Glomerular endothelial cell (primary cell): ENCODE data around the gene BRICD5. TPM values are rescaled to one million over a fixed set of nuclear protein-coding genes. Genes with fewer than 3 reads are reported as not detected.
"Not testable (repeated sequence)": the region's sequence is repeated elsewhere in the genome, so short reads cannot be mapped to it uniquely, and the experiment has no call there.

Source experiments
- DNase-seq: peaks from one replicate; pipeline ENCODE4 v3.0.0-alpha.2; 2011; ENCODE audit warnings: low read depth, low spot score; ENCODE audit errors: extremely low read depth
- total RNA-seq: library from RNA; depleted of rRNA; stranded (reverse); fragments of >200 nt; gene quantifications from 2 replicates; pipeline ENCODE4 v1.2.3, GENCODE V29; 2015

Gene BRICD5
- total RNA-seq, result 3.5 and 3.7 TPM in 2 replicates

DNA sequence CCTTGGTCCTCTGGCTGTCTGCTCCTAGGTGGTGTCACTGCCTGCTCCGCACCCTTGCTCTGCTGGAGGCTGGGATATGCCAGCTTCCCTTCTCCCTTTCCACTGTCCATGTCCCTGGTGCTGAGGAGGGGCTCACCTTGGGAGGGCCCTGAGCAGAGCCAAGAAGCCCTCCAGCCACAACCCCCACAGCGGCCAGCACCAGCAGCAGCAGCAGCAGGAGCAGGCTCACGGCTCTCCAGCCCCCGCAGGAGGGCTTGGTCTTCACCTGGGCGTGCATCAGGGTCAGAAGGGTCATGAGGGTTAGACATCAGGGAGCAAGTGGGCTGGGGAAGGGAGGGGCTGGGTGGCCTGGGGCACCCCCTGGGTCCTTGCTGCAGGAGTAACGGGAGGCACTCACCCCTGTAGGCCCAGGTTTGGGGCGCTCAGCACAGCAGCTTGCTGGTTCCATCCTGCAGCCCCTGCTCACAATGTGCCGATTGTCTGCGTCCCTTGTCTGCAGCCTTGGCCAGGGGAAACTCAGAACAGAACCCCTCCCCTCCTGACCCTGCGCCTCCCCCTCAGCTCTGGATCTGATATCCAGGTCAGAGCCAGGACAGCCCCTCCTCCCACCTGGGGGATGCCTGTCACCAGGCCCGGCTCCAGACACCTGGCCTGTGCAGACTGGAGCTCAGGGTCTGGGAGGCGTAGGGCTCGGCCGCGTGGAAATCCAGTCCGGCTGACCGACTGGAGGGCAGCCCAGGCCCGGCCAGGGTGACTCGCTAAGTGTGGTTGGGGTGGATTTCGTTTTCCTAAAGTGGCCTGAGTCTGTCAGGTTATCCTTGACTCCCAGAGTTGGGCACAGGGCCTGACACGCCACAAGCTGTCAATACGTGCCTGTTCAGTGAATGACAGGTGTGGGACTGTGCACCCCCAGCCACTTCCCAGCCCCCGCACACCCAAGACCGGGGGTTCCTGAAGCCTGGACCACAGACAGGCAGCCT lies at the start of gene BRICD5:
Gene BRICD5, minus strand, starts transcription at position 478 of the 980 bp plus-strand sequence. Its CDS starts 30 bp downstream, at position 448.
- DNase-seq, result no peak

- DNase-seq, result no peak
These were observed 49.6 kb upstream of the BRICD5 start for GRCh38 chr16:2260250-2260649.

DNA sequence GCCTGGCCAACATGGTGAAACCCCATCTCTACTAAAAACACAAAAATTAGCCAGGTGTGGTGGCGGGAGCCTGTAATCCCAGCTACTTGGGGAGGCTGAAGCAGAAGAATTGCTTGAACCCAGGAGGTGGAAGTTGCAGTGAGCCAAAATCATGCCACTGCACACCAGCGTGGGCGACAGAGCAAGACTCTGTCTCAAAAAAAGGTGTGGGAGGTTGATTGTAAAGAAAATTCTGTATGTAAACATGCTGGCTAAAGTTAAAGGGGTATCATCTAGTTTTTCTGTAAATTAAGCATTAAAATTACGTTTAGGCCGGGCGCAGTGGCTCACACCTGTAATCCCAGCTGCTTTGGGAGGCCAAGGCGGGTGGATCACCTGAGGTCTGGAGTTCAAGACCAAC lies 47.9 kb upstream of the BRICD5 start:
- DNase-seq, result not testable (repeated sequence)

GRCh38 chr16:2257726-2258125 lies 47.1 kb upstream of the BRICD5 start:
- DNase-seq, result no peak

DNA sequence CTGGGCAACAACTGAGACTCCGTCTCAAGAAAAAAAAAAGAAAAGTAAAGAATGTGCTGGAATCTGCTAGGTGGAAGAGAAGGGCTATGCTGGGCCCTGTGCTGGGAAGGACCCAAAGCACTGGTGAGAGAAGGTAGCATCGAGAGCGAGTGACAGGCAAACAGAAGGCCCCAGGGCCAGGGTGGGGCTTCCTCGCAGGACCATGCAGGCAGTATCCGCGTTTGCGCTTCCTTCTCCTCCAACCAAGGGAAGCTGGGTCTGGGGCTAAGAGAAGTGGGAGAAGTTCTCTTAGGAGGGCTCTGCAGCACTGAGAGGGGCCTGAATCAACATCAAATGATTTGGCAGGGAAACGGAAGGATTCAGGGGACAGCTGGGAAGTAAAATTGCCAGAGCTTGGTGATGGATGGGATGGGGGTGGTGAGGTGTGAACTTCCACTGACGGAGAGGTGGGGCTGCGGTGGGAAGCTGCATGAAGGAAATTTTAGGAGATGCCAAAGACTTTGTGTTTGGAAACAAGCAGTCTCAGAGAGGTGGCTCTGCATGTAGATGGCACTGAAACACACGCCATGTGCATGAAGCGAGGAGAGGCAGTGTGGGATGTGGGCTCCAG lies 46.0 kb upstream of the BRICD5 start:
- DNase-seq, result no peak

DNA sequence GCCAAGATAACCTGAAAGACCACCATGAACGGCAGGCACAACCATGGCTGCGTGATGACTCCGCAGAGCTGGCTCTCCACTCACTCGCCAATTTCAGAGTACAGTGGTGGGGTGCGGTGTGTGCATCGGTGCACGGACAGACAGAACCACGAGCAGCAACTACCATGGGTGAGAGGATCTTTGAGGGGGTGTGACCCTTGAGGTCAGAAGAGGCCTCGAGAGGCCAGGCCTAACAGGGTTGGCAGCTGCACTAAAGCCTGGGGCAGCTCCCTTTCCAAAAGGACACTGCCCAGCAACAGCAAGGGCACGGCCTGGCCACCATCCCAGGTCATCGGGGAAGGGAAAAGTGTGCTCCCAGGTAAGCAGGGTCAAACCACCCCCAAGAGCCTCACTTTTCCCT lies 42.6 kb upstream of the BRICD5 start:
- no peak for DNase-seq

GRCh38 chr16:2252806-2253148 lies 42.1 kb upstream of the BRICD5 start:
- no peak for DNase-seq

DNA sequence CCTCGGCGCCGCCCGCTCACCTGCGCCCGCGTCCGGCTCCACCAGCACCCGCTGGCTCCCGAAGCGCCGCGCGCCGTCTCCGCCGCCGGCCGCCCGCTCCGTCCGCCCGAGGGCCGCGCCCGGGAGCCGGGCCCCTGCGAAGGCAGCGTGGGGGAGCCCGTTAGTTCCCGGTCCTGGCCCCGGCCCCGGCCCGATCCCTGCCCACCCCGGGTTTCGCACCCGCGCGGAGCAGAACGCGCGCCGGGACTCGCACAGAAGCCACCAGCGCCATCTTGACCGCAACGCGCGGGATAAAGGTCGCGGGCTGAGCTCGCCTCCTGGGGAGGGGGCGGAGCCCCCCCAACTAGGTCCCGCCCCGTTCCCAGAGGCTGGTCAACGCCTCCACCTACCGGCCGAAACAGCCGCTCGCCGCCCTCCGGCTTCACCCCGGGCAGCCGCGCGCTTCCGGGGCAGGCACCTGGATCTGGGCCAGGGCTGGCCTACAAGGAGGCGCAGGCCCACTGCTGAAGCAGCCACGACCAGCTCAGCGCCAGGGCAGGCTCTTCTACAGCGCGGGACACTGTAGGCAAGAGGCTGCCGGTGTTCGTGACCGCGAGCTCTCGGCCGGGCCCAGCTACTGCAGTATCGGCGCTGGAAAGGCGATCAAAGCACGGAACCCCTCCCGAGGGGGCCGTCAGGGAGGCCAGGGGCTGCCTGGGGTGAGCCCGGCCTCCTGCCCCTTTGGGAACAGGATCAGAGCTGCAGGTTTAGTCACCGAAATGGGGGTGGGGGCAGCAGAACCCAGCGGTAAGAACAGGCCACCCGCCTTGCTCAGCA lies 40.8 kb upstream of the BRICD5 start, which contains the start of gene ECI1:
Gene ECI1, minus strand, starts transcription at position 292 of the 816 bp plus-strand sequence. Its CDS starts 21 bp downstream, at position 271.
- DNase-seq, result peak; percentile 25

- no peak for DNase-seq
These were observed 40.1 kb upstream of the BRICD5 start for GRCh38 chr16:2250652-2251295.

GRCh38 chr16:2246301-2246885 lies 35.7 kb upstream of the BRICD5 start:
- no peak for DNase-seq

DNA sequence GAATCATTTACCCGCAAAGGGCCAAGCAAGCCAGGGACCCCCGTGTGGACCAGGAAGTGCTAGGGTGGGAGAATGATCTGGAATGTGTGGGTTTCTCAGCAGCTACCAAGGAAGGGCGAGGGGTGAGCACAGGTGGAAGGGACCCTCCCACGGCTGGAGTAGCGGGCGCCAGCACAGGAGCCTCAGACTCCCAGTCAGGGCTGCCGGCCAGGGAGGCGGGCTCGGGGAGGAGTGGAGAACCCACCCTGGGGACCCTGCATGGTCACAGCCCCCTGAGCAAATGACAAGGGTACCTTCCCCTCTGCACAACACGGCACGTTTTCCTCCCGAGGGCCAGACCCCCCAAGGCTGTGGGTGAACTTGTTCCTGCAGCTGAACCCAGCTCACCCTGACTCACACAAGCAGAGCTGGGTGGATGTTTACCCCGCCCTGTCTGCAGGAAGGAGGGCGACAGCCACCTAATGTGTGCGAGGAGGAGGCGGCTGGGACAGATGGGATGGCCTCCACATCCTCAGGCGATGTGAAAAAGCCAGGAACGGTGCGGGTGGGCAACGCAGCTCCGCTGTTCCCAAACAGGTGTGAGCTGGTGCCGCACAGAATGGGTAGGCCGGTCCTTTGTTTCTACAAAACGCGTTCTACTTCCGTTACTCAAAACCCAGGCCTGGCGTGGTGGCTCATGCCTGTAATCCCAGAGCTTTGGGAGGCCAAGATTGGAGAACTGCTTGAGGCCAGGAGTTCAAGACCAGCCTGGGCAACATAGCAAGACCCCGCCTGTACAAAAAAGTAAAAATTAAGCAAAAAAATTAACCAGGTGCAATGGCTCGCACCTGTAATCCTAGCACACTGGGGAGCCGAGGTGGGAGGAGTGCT lies 34.5 kb upstream of the BRICD5 start:
- DNase-seq, result no peak

- DNase-seq, result no peak
These were observed 33.6 kb upstream of the BRICD5 start for GRCh38 chr16:2244301-2244700.

- DNase-seq, result no peak
These were observed 33.1 kb upstream of the BRICD5 start for GRCh38 chr16:2243781-2244180.

DNA sequence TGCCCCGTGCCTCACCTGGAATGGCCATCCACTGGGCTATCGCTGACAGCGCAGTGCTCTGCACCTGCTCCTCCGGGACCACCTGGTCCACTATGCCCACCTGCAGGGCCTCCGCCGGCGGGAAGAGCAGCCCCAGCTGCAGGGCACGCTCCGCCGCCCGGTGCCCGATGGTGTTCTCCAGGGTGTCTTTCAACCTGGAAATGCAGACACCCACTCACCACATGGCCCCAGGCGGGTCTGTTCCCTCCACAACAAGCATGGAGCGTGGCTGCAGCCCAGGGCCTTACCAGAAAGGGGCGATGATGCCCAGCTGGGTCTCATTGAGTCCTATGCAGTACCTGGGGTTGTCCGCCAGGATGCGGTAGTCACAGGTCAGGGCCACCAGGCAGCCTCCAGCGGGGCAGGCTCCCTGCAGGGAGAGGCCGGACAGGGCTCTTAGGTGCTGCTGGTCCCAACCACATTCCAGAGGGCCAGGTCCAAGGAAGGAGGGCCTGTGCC lies 32.4 kb upstream of the BRICD5 start:
- no peak for DNase-seq

GRCh38 chr16:2242598-2242997 lies 31.9 kb upstream of the BRICD5 start:
- no peak for DNase-seq

GRCh38 chr16:2240331-2240730 lies 29.7 kb upstream of the BRICD5 start:
- not testable (repeated sequence) for DNase-seq

DNA sequence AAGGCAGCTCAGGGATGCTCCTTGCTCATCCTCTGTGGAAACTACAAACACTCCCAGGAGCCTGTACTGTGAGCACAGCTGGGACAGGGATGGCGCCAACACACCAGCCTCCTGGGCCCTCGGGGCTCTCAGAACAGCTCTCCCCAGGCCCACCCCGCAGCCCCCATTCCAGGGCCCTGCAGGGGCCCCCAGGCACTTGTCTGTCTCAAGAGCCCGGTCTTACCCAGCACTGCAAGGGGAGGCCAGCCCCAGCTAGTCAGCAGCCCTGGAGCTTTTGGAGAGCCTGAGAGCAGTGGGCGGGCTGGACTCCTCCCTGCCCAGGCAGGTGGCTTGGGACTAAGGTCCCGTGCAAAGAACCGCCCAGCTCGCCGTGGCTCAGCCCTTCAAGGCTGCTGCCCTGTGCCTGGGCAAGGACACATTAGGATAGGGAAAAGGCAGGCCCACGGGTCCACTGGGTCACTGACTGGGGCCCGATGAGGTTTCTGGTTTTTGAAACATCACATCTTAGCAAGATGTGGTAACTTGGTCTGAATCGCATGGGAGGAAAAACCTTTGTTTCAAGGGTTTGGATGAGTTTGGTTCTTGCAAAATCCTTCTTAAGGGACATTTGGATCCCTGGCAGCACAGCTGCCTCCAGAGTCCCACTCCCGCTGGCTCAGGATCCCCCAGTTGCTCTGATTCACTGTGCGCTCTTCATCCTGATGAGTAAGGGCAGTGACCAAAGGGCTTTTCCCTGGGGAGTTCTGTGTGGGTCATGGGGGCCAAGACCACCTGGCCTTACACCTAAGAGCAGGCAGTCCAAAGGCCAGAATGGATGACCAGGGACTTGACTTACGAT lies 28.4 kb upstream of the BRICD5 start:
- DNase-seq, result no peak

- no peak for DNase-seq
These were observed 27.6 kb upstream of the BRICD5 start for GRCh38 chr16:2238150-2238837.
